HG03460 (cell line): ENCODE results near the gene CDCA7.
"Not testable (repeated sequence)": the region's sequence is repeated elsewhere in the genome, so short reads cannot be mapped to it uniquely, and the experiment has no call there.

Source experiments
- ATAC-seq: cut with Tn5 transposase; IDR thresholded peaks from one replicate; pipeline ENCODE4 v1.9.1; 2021; ENCODE audit not compliant: unreplicated experiment

Gene CDCA7

DNA sequence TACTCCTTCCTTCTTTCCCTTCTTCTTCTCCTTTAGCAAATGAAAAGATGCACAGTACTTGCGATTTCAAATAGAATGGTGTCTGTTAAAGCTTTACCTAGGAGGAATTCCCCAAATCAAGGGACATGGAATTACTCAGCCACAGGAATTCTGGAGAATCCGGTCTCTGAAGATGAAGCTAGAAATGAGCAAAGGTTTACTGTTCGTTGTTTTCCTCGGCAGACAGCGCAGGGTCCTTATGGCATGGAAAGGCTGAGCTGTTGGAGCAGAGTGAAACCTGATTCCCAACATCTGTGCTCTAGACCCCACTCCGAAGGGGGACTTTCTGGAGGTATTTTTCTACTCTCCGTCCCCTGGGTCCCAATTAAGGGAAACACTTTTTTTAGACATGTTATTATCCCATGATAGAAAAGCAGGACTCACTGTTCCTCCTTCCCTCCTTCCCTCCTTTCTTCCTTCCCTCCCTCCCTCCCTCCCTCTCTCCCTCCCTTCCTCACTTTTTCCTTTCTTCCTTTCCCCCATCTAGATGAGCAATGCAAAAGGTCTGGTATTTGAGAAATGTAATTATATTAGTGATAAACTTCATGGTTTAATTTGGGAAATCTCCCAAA, 47.1 kb downstream of the CDCA7 start:
- ATAC-seq, result no peak

DNA sequence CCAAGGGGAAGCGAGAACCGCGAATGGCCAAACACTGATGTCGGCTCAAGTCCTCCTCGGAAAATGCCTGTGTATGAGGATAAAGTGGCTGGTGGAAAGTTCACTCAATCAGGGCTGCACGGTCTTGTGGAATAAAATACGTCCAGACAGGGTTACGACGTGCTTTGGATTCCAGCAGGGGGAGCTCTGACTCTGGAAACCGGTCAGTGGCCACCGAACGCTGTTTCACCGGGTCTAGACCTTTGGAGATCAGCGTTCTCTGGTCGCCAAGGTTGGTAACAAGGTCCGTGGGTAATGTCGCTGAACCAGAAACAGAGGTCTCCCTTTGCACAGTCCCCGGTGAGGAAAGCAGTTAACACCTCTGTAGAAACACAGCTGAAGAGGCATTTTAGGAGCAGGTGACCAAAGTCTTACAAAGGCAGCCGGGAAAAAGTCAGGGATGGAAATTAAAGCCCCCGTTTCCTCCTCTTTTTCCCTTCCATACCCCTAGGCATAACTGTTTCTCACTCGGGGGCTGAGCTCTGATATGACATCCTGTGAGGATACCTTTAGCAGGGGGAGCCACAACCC, 47.8 kb downstream of the CDCA7 start:
- ATAC-seq, result no peak

DNA sequence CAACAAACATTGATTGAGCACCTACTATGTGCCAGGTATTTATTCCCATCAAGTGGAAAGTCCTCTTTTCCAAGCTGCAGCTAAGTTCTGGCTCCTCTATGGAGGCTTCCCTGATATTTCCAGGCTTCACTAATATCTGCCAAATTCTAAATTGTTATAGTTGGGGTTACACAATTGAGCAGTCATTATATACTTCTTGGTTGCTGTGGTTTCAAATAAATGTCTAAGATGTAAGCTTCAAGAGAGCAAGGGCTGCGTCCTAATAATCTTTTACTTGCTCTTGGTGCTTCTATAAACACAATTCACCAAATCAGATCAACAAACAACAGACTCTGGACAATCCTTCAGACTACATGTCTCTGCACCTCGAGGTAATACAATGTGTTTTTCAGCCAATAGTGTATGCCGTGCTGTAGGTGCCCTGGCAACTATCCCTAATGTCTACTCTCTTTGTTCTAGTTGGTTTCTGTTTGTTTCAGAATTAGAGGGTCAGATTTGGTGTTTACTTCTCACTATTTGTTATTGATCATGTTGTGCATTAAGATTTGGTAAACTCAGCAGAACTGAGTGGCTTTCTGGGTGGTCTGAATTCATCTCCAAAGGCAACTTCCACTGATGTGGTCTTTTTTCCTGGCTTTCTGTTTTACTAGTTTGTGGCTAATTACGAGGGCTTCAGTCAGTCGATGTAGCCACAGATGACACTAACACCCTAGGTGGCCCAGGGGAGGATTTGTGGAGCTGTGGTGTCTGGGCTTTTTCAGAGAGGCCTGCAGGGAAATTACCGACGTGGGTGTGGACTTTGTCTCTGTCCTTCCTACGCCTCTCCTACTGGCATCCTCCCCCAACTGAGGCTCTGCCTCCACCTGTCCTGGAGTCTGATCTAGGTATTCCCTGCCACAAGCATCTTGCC, 50.4 kb downstream of the CDCA7 start:
- no peak for ATAC-seq

DNA sequence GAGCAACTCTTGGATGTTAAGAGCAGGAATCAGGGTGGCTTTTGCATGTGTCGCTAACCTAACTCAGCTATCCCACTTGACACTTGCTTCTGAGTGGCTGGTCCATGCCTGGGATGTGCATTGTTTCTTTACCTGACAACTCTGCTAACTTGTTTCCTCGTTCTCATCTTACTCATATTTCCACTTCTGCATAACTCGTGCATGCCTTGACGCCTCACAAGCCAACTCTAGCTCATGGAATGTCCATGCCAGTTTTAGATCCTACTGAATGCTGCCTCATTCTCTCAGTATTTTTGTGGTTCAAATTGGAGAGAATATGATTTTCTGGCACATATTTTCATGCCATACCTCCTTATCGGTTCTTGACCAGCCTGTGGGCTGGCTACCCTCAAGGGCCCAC, 52.5 kb downstream of the CDCA7 start:
- ATAC-seq, result no peak

DNA sequence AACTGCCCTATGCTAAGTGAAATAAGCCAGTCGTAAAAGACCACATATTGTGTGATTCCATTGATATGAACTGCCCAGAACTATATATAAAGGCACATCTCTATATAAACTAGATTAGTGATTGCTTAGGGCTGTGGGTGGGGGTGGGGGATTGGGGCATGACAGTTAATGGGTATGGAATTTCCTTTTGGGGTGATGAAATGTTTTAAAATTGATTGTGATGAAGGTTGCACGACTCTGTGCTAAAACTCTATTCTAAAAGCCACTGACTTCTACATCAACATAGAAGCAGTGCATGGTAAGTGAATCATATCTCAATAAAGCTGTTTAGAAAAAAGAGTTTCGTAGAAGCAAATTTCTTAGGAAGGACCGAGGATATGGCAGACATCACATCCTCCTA, 53.0 kb downstream of the CDCA7 start:
- ATAC-seq, result no peak

DNA sequence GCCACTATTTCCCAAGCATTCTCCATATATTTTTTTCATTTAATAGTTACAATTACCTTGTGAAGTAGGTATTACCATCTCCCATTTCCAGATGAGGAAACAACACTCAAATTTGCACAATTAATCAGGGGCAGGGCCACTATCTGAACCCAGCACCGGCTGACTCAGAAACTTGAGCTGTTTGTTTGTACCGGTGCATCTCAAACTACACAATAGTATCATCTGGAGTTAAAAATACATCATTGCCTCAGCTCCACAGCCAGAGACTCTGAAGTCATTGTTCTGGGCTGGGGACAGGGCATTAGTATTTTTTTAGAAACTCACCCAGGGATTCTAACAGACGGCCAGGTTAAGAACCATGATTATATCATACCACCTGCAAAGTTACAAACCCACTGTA, 55.9 kb downstream of the CDCA7 start:
- no peak for ATAC-seq

DNA sequence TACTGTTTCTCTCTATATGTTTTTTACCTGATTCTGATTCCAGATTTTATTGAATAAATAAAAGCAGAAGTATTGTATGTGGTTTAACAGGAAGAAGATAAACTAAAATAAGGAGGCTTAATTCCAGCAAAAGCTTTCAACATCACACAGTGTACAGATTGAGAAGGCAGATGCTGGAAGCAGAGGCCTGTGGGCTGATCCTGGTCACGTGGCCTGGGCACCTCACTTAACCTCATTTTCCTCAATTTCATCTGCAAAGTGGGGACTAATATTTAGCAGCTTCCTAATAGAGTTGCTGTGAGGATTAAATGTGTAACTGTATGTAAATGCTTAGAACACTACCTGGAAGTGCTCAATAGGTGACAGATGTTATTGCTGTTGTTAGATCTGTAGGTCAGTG, 58.0 kb downstream of the CDCA7 start:
- no peak for ATAC-seq

DNA sequence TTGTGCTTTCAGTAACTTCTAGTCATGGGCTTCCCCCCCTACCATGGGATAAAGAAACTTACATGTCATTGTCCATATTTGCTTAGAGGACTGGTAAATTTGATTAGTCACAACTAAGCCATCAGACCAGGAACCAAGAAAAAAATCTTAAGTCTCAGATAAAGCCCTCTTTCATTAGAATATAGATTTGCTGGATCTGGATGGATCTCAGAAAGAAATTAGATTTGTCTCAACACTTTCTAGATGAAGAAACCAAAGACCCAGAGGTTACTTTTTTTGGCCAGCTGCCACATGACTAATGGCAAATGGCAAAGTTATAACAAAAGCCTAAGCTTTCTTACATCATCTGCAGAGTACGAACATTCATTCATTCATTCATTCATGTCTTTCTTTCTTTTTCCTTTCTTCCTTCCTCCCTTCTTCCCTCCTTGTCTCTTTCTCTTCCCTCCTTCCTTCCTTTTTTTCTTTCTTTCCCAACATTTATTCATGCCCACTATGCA, 60.2 kb downstream of the CDCA7 start:
- no peak for ATAC-seq

DNA sequence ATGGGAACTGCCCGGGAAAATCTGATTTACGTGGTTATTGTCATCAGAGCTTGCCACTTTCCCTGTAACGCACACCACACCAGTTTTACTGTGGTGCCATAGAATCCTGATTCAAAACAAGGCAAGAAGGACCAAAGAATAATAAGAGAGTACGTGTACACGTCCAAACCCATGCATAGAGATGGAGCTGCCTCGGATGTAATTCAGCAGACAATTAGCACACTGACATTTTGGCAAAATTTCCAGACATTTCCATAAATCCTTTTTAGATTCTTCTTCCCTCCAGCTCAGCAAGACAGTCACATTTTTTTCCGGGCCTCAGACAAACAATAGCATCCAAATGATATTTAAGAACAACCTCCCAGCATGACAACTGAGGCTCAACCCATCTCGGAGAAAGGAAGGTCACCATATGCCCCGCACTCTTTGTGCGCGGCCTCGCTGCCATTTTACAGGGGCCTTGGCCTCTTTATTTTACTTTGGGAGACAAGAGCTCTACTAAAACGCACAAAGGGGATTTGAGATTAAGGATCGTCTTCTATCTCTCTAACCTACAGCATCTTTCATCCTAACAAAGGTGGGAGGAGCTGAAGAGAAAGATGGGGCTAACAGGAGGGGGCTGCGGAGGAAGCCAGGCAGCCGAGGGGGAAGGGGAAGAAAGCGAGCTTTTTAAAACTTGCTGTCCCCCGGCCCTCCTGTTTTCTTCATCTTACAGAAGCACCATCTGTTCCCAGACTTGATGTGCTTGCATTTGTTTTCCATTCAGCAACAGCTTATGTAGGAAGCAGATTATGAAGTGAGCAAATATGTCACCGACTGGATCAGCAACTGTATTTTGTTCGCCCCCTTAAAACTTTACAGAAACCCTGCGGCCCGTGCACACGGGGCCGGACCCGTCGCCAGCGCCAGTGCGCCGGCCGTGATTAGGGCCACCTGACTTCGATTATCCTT, 61.0 kb downstream of the CDCA7 start:
- no peak for ATAC-seq

DNA sequence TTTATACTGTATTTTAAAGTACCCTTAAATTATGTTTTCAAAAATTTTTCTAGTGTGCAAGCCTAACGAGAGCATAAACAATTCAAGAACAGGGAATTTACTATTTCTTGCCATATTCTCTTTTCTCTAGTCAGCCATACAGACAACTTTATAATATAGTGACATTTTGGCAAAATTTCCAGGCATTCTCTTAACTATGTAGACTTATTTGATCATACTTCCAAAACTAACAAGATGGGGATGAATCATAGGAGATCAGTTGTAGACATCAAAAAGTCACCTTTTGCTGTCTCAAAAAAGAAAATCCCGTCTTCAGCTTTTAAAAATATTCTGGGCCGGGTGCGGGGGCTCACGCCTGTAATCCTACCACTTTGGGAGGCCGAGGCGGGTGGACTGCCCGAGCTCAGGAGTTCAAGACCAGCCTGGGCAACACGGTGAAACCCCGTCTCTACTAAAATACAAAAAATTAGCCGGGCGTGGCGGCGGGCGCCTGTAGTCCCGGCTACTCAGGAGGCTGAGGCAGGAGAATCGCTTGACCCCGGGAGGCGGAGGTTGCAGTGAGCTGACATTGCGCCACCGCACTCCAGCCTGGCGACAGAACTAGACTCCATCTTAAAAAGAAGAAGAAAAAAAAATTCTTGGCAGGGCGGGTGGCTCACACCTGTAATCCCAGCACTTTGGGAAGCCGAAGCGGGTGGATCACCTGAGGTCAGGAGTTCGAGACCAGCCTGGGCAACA, 61.9 kb downstream of the CDCA7 start:
- not testable (repeated sequence) for ATAC-seq

DNA sequence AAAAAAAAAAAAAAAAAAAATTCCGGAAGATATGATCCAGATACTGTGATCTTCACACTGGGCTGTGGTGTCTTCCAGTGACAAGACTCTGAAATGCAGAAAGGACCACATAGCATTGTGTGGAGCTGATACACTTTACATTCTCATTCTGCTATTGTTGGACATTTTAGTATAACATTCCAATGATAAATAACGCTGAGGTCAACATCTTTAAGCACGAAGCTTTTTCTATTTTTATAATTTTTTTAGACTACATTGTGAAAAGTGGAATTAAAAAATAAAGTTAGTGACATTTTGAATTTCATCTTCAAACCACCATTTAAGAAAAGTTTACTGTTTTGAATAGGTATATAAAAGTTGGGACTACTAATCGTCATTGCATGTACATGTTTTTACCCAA, 62.7 kb downstream of the CDCA7 start:
- ATAC-seq, result no peak

DNA sequence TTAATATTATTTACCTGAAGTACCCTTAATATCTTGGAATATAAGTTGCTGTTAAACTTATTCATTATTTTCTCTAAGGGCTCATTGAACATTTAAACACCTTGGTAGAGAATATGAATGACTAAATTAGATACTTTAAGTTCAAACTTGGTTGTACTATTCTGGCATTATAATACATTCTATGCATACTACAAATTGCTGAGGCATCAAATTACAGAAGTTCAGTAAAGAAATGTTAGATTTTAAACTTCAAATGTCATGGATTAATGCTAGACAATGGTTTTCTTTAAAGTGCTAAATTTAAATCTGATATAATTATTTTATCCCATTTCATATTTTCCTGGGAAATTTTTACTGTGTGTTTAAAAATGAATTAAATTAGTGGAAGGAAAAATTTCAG, 63.1 kb downstream of the CDCA7 start:
- ATAC-seq, result no peak
